AG04450 (cell line): ENCODE results near the gene GMNN. TPM values are rescaled to one million over a fixed set of nuclear protein-coding genes. Genes with fewer than 3 reads are reported as not detected.

Experiments
- CTCF ChIA-PET: fragments of 300-600, 350-600 bp; formaldehyde crosslinking; extraction: SDS; loops from one replicate; lab custom pipeline; 2022; ENCODE audit warnings: antibody characterized with exemption, inconsistent platforms; lab: Charles Lee
- POLR2A ChIA-PET: fragments of 350-600 bp; formaldehyde crosslinking; extraction: SDS; loops from one replicate; lab custom pipeline; 2021; ENCODE audit warnings: antibody characterized with exemption, inconsistent platforms; lab: Yijun Ruan, JAX
- DNase-seq: peaks from one replicate; pipeline ENCODE4 v3.0.0-alpha.2; 2011; ENCODE audit warnings: low read depth, low spot score
- H3K27ac ChIP-seq: one replicate; pipeline ENCODE4 v1.5.1; 2012; ENCODE audit warnings: low read depth, low read length, control low read depth
- H3K27me3 ChIP-seq: one replicate; pipeline ENCODE4 v1.6.0; 2012; ENCODE audit warnings: low read length; ENCODE audit not compliant: control insufficient read depth, insufficient read depth
- H3K4me3 ChIP-seq: 2 replicates; pipeline ENCODE4 v1.5.1; 2011; ENCODE audit warnings: mild to moderate bottlenecking, low read depth, low read length, control low read depth
- H3K9me3 ChIP-seq: 2 replicates; pipeline ENCODE4 v1.5.1; 2012; ENCODE audit warnings: low read length; ENCODE audit not compliant: control insufficient read depth, insufficient read depth
- CTCF ChIP-seq: IDR thresholded peaks from 2 replicates; pipeline ENCODE4 v1.5.1; 2011; ENCODE audit warnings: low read depth, low read length, control low read depth, inconsistent platforms
- polyA plus RNA-seq: library from polyadenylated mRNA; depleted of rRNA; stranded (reverse); fragments of >200 nt; gene quantifications from 2 replicates; pipeline ENCODE4 v1.2.3, GENCODE V29; 2011

The GMNN gene
- polyA plus RNA-seq, 1 experiment = 22.0 TPM

DNA sequence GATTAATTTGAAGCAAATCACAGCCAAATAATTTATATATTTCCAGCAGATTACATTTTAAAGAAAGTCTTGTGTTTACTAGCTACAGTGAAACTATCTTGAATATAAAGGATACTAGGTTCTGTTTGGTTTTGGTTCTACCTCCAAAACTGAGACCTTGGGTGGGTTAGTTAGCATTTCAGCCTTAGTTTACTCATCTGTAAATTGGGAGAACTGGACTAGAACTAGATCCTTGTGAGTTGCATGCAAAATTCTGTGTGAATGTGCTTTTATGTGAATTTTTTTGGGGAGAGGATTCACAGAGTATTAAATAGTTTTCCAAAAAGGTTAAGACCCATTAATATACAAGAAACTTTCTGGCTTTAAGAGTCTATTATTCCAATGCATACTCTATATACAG, 4.1 kb downstream of the GMNN start:
- Histone ChIP-seq H3K27me3 (no peaks in the 10 kb centered on the region), H3K27ac (no peak overlapping the region), H3K4me3 (no peak overlapping the region), H3K9me3 (no peaks in the 10 kb centered on the region; the same call in 1 of the 2 replicates)
- ChIA-PET CTCF (interaction anchor here (2.3 to 3.1 kb wide), 2 partner anchors 198 to 292 kb away, joined by 6 to 9 read pairs; no protein-coding TSS in a partner anchor), POLR2A (no interaction called here)
- no peak for DNase-seq
- no peak for TF ChIP-seq CTCF

DNA sequence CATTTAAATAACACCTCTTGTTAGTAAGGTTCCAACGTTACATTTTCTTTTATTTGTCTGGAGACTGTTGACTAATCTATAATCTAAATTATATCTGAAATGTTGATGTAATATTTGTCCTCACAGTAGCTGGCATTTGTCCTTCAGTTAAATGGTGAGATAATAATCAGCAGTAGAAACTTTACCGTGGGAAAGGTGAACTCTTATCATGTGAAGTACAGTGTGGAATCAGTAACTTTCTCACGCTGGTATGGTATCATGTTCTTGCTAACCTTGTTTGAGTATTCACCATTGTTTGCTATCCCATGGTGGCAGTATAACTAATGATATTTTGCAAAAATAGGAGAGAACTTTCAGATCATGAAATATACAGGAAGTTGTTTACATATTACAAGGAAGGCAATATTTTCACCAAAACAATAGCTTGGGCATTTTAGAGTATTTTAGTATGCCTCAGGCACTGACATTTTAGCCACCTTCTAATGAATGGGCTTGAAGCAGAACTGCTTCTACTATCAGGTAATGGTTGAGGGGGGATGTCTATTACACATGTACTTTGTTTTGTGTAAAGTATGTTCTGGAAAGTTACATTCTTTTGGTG, 4.8 kb downstream of the GMNN start:
- CTCF ChIA-PET = interaction anchor here (2.3 to 3.1 kb wide), 2 partner anchors 198 to 291 kb away, joined by 6 to 9 read pairs; no protein-coding TSS in a partner anchor
- DNase-seq = no peak
- no peak overlapping the region for H3K4me3 ChIP-seq

GRCh38 chr6:24780206-24780605, 5.5 kb downstream of the GMNN start:
- ChIA-PET CTCF (interaction anchor here (2.3 to 3.1 kb wide), 2 partner anchors 199 to 291 kb away, joined by 6 to 9 read pairs; no protein-coding TSS in a partner anchor), POLR2A (no interaction called here)
- H3K9me3 ChIP-seq = no peaks in the 10 kb centered on the region
- DNase-seq = no peak
- H3K4me3 ChIP-seq = no peak overlapping the region
- no peaks in the 10 kb centered on the region for H3K27me3 ChIP-seq
- no peak for TF ChIP-seq CTCF
- H3K27ac ChIP-seq = no peak overlapping the region

More for the DNA sequence above, 4.8 kb downstream of the GMNN start:
- Histone ChIP-seq H3K27ac (no peak overlapping the region), H3K27me3 (no peaks in the 10 kb centered on the region), H3K9me3 (no peaks in the 10 kb centered on the region; the same call in 1 of the 2 replicates)
- TF ChIP-seq CTCF = no peak
- POLR2A ChIA-PET = no interaction called here

GRCh38 chr6:24788031-24788665, 13.4 kb downstream of the GMNN start:
- no peak for TF ChIP-seq CTCF
- ChIA-PET CTCF (interaction anchor here (0.7 to 1.3 kb wide), 4 partner anchors 44 to 283 kb away, joined by 3 to 4 read pairs (median 3); no protein-coding TSS in a partner anchor), POLR2A (no interaction called here)
- H3K27me3 ChIP-seq = no peaks in the 10 kb centered on the region
- no peak overlapping the region for H3K27ac ChIP-seq
- DNase-seq = no peak
- H3K9me3 ChIP-seq = no peaks in the 10 kb centered on the region; the same call in 1 of the 2 replicates
- no peak overlapping the region for H3K4me3 ChIP-seq

- POLR2A ChIA-PET = interaction anchor here (0.6 kb wide), 1 partner anchor 108 kb away, joined by 3 read pairs; no protein-coding TSS in a partner anchor
- CTCF ChIA-PET = interaction anchor here (0.5 to 0.9 kb wide), 3 partner anchors 96 to 223 kb away, joined by 3 to 5 read pairs (median 3); no protein-coding TSS in a partner anchor
- H3K27ac ChIP-seq = no peak overlapping the region
- no peak overlapping the region for H3K4me3 ChIP-seq
- no peaks in the 10 kb centered on the region for H3K27me3 ChIP-seq
- H3K9me3 ChIP-seq = no peaks in the 10 kb centered on the region
- no peak for DNase-seq
- TF ChIP-seq CTCF = no peak
Observed at GRCh38 chr6:24795106-24795505, 20.4 kb downstream of the GMNN start.
